ENCODE measurements around the gene CD33. TPM values are rescaled to one million over a fixed set of nuclear protein-coding genes. Genes with fewer than 3 reads are reported as not detected.

The CD33 gene
- total RNA-seq, 3 donors from 2014 or later (not counting 1 experiment from before 2014, with no cell fraction given): 2.3 to 6.5 (median 6.0) TPM

DNA sequence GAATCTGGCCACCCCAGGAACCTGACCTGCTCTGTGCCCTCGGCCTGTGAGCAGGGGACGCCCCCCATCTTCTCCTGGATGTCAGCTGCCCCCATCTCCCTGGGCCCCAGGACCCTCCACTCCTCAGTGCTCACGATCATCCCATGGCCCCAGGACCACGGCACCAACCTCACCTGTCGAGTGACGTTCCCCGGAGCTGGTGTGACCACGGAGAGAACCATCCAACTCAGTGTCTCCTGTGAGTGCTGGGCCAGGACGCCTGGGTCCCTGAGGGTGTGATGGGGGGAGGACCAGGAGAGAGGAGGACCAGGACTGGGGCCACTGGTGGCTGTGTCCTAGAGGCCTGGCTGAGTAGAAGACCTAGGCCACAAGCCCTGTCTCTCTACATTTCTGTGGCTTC, 13.0 kb upstream of the CD33 start:
- no peak for ATAC-seq
- 92% methylated on average over 9 of the region's 9 CpGs for WGBS (ENCODE audit: insufficient coverage)
- H3K36me3 ChIP-seq (ENCODE audit: control insufficient read depth, insufficient read depth, low read length): no peaks in the 10 kb centered on the region

GRCh38 chr19:51219307-51219706, 5.6 kb upstream of the CD33 start:
- Mint-ChIP-seq H3K27ac (no peak overlapping the region), H3K4me3 (no peak overlapping the region), H3K36me3 (no peaks in the 10 kb centered on the region), H3K4me1 (no peaks in the 10 kb centered on the region), H3K9me3 (no peaks in the 10 kb centered on the region), H3K27me3 (ENCODE audit: low read depth in 2 of 2) (peaks cover 3 to 33% of the 10 kb centered on the region in 2 donors)
- Histone ChIP-seq H3K9me3 (ENCODE audit: control insufficient read depth, insufficient read depth, low read length) (no peaks in the 10 kb centered on the region), H3K4me3 (ENCODE audit: low read length) (no peak overlapping the region), H3K4me1 (ENCODE audit: control insufficient read depth, insufficient read depth, low read length) (no peaks in the 10 kb centered on the region), H3K36me3 (ENCODE audit: control insufficient read depth, insufficient read depth, low read length) (no peaks in the 10 kb centered on the region), H3K27me3 (ENCODE audit: control insufficient read depth, insufficient read depth, low read length) (no peaks in the 10 kb centered on the region), H3K27ac (ENCODE audit: low read length) (no peak overlapping the region)
- DNase-seq: no peak
- intact Hi-C loops (cut with micrococcal nuclease): no loop called here
- no CpG with 5 or more reads among the region's 1 CpG for WGBS (ENCODE audit: insufficient coverage)
- TF ChIP-seq CTCF (IDR thresholded peaks at IDR 0.05): no peak
- ATAC-seq: no peak

More for the DNA sequence above, 13.0 kb upstream of the CD33 start:
- no peaks in the 10 kb centered on the region for H3K4me1 Mint-ChIP-seq
- no peak for TF ChIP-seq CTCF (IDR thresholded peaks at IDR 0.05)
- no peaks in the 10 kb centered on the region for H3K9me3 Mint-ChIP-seq
- intact Hi-C loops (cut with micrococcal nuclease): no loop called here
- no peak overlapping the region for H3K27ac ChIP-seq (ENCODE audit: low read length)
- peaks cover 0 to 6% of the 10 kb centered on the region in 2 donors for H3K27me3 Mint-ChIP-seq (ENCODE audit: low read depth in 2 of 2)
- no peak overlapping the region for H3K4me3 Mint-ChIP-seq
- H3K27me3 ChIP-seq (ENCODE audit: control insufficient read depth, insufficient read depth, low read length): no peaks in the 10 kb centered on the region
- H3K4me1 ChIP-seq (ENCODE audit: control insufficient read depth, insufficient read depth, low read length): peaks cover 8% of the 10 kb centered on the region
- DNase-seq: no peak
- no peak overlapping the region for H3K27ac Mint-ChIP-seq
- H3K9me3 ChIP-seq (ENCODE audit: control insufficient read depth, insufficient read depth, low read length): no peaks in the 10 kb centered on the region
- H3K36me3 Mint-ChIP-seq: no peaks in the 10 kb centered on the region
- H3K4me3 ChIP-seq (ENCODE audit: low read length): no peak overlapping the region

DNA sequence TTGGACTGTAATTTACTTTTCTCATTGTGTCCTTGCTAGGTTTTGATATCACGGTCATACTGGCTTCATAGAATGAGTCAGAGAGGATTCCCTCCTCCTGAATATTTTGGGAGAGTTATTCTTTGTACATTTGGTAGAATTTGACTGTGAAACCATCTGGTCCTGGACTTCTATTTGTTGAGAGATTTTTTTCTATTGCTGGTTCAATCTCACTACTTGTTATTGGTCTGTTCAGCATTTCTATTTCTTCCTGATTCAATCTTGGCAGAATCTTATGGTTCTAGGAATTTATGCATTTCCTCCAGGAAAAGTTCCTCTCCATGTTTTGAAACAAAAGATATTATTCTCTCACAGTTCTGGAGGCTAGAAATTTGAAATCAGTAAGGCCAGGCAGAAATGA, 4.9 kb upstream of the CD33 start:
- no peak for ATAC-seq
- H3K27me3 Mint-ChIP-seq (ENCODE audit: low read depth in 2 of 2): peaks cover 3 to 33% of the 10 kb centered on the region in 2 donors
- no peaks in the 10 kb centered on the region for H3K27me3 ChIP-seq (ENCODE audit: control insufficient read depth, insufficient read depth, low read length)
- H3K9me3 Mint-ChIP-seq: no peaks in the 10 kb centered on the region
- intact Hi-C loops (cut with micrococcal nuclease): no loop called here
- H3K4me3 Mint-ChIP-seq: no peak overlapping the region
- no peak overlapping the region for H3K4me3 ChIP-seq (ENCODE audit: low read length)
- peaks cover 6% of the 10 kb centered on the region for H3K4me1 ChIP-seq (ENCODE audit: control insufficient read depth, insufficient read depth, low read length)
- 82% methylated on average over 1 of the region's 1 CpG for WGBS (ENCODE audit: insufficient coverage)
- no peaks in the 10 kb centered on the region for H3K9me3 ChIP-seq (ENCODE audit: control insufficient read depth, insufficient read depth, low read length)
- no peaks in the 10 kb centered on the region for H3K36me3 ChIP-seq (ENCODE audit: control insufficient read depth, insufficient read depth, low read length)
- no peak overlapping the region for H3K27ac ChIP-seq (ENCODE audit: low read length)
- H3K27ac Mint-ChIP-seq: no peak overlapping the region
- no peaks in the 10 kb centered on the region for H3K36me3 Mint-ChIP-seq
- no peak for DNase-seq
- no peaks in the 10 kb centered on the region for H3K4me1 Mint-ChIP-seq
- TF ChIP-seq CTCF (IDR thresholded peaks at IDR 0.05): no peak

GRCh38 chr19:51220996-51221395, 3.9 kb upstream of the CD33 start:
- Histone ChIP-seq H3K27ac (ENCODE audit: low read length) (no peak overlapping the region), H3K4me1 (ENCODE audit: control insufficient read depth, insufficient read depth, low read length) (peaks cover 8% of the 10 kb centered on the region), H3K36me3 (ENCODE audit: control insufficient read depth, insufficient read depth, low read length) (no peaks in the 10 kb centered on the region), H3K27me3 (ENCODE audit: control insufficient read depth, insufficient read depth, low read length) (no peaks in the 10 kb centered on the region), H3K9me3 (ENCODE audit: control insufficient read depth, insufficient read depth, low read length) (no peaks in the 10 kb centered on the region), H3K4me3 (ENCODE audit: low read length) (no peak overlapping the region)
- Mint-ChIP-seq H3K27ac (no peak overlapping the region), H3K9me3 (no peaks in the 10 kb centered on the region), H3K4me3 (no peak overlapping the region), H3K36me3 (no peaks in the 10 kb centered on the region), H3K27me3 (ENCODE audit: low read depth in 2 of 2) (peaks cover 6 to 33% of the 10 kb centered on the region in 2 donors), H3K4me1 (no peaks in the 10 kb centered on the region)
- DNase-seq: no peak
- intact Hi-C loops (cut with micrococcal nuclease): no loop called here
- no peak for TF ChIP-seq CTCF (IDR thresholded peaks at IDR 0.05)
- no peak for ATAC-seq
